K562 (cell line): ENCODE data around the gene POLN.

Experiments
- CHD2 ChIP-seq: IDR thresholded peaks from 2 replicates; pipeline ENCODE4 v1.6.1; 2011; ENCODE audit warnings: low read depth, low read length
- EZH2 ChIP-seq: IDR thresholded peaks from 2 replicates; pipeline ENCODE4 v1.6.1; 2012; ENCODE audit warnings: low read depth, mild to moderate bottlenecking, inconsistent platforms, low read length, borderline replicate concordance
- GABPA ChIP-seq: fragments of 200-800 bp; sonication (Bioruptor generic); conservative IDR thresholded peaks from 2 replicates; pipeline ENCODE4 v1.6.1; 2016; ENCODE audit warnings: low read depth, missing genetic modification characterization, missing compliant biosample characterization
- ZNF589 ChIP-seq: fragments of 200-800 bp; sonication (Bioruptor generic); IDR thresholded peaks from 2 replicates; pipeline ENCODE4 v1.6.1; 2016; ENCODE audit warnings: low read depth, missing genetic modification characterization, missing compliant biosample characterization

DNA sequence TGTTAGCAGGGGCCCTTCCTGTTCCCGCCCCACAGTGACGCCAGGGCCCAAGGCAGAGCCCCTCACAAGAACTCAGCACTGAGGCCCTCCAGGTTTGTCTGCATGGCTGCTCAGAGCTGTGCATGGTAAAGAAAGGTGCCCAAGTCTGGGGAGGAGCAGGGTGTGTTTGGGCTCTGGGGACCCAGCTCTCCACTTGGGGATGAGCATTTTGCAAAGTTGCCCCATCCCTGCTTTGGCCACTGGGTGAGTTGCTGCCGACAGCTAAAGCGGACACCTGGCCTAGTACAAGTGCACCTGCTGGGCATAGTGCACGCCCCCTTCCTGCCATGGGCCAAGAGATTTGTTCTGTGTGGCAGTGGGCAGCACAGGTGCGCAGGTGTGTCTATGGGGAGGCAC is 22.0 kb upstream of the POLN start:
- TF ChIP-seq GABPA (tag) (no peak), EZH2 (no peak), CHD2 (no peak), ZNF589 (no peak)
